ENCODE data around the gene MFAP3L. TPM values are rescaled to one million over a fixed set of nuclear protein-coding genes. Genes with fewer than 3 reads are reported as not detected.

The MFAP3L gene
- total RNA-seq, 1 experiment from 2014 or later, result 5.1 TPM

GRCh38 chr4:170068438-170069128, 42.4 kb upstream of the MFAP3L start:
- WGBS (ENCODE audit: extremely low coverage, insufficient read length, low lambda C conversion rate), result no CpG with 5 or more reads among the region's 8 CpGs
- no peaks in the 10 kb centered on the region for H3K9me3 ChIP-seq (ENCODE audit: control insufficient read depth, low read depth, low read length)
- no peaks in the 10 kb centered on the region for H3K23me2 ChIP-seq (ENCODE audit: insufficient read length, low read depth, low read length, poor library complexity, severe bottlenecking)
- no peak overlapping the region for H2BK5ac ChIP-seq (ENCODE audit: insufficient read length, low read length)
- H3K79me1 ChIP-seq (ENCODE audit: insufficient read depth, low read depth, low read length, poor library complexity, severe bottlenecking), result no peaks in the 10 kb centered on the region
- peaks cover 0 to 52% (median 21%) of the 10 kb centered on the region in 3 experiments; a peak in 5 of 7 replicates for H3K36me3 Mint-ChIP-seq (ENCODE audit: insufficient read depth in 1 of 3, low read depth in 3 of 3)
- H3K79me2 ChIP-seq (ENCODE audit: insufficient read depth, low read length), result no peaks in the 10 kb centered on the region
- H2AK5ac ChIP-seq (ENCODE audit: insufficient read length, low read length), result no peak overlapping the region
- H4K8ac ChIP-seq (replicated peaks; ENCODE audit: insufficient read length, low read depth, low read length), result no peak overlapping the region
- no peak overlapping the region for H2BK15ac ChIP-seq (ENCODE audit: low read depth, low read length)
- no peaks in the 10 kb centered on the region for H3K9me3 Mint-ChIP-seq
- H3K56ac ChIP-seq (ENCODE audit: insufficient read length, low read depth, low read length), result no peak overlapping the region
- H3K14ac ChIP-seq (ENCODE audit: insufficient read depth, low read length), result no peak overlapping the region
- H2BK20ac ChIP-seq (ENCODE audit: low read depth, low read length, poor library complexity, severe bottlenecking), result no peak overlapping the region
- no peak overlapping the region for H3K9ac ChIP-seq (ENCODE audit: extremely low read depth, insufficient read length, low read length)
- no peak overlapping the region for H3K4me2 ChIP-seq (ENCODE audit: insufficient read depth, insufficient read length, low read length)
- H2AFZ ChIP-seq (ENCODE audit: low read length), result no peak overlapping the region
- no peaks in the 10 kb centered on the region for H3K27me3 Mint-ChIP-seq (ENCODE audit: low read depth)
- H3K4me1 ChIP-seq (ENCODE audit: insufficient read depth, low read length), result no peaks in the 10 kb centered on the region
- no peak overlapping the region for H4K91ac ChIP-seq (ENCODE audit: insufficient read length, low read depth, low read length)
- no peak overlapping the region for H4K5ac ChIP-seq (ENCODE audit: insufficient read length, low read depth, low read length)
- no peaks in the 10 kb centered on the region for H3K4me1 Mint-ChIP-seq
- H2BK12ac ChIP-seq (ENCODE audit: insufficient read length, low read depth, low read length), result no peak overlapping the region
- no peak overlapping the region for H3K4ac ChIP-seq (ENCODE audit: low read depth, low read length)
- no peak overlapping the region for H3K4me3 Mint-ChIP-seq
- no peak overlapping the region for H3K18ac ChIP-seq (ENCODE audit: insufficient read length, low read depth, low read length)
- no peak overlapping the region for H3K27ac ChIP-seq (ENCODE audit: insufficient read length, low read depth, low read length)
- TF ChIP-seq CTCF (conservative IDR thresholded peaks at IDR 0.05), result no peak
- no peak for DNase-seq
- no peaks in the 10 kb centered on the region for H3K27me3 ChIP-seq (ENCODE audit: insufficient read depth, low read length)
- H3T11ph ChIP-seq (ENCODE audit: low read length), result no peak overlapping the region
- no peak overlapping the region for H3K27ac Mint-ChIP-seq
- H2BK120ac ChIP-seq (ENCODE audit: low read depth, low read length, poor library complexity, severe bottlenecking), result no peak overlapping the region
- no peaks in the 10 kb centered on the region for H4K20me1 ChIP-seq (ENCODE audit: control insufficient read depth, insufficient read depth, insufficient read length)
- H3K23ac ChIP-seq (ENCODE audit: insufficient read length, low read depth, low read length), result no peak overlapping the region

Measured in H9 (cell line).